DLD1 (cell line): ENCODE data around the gene SSH3.

Source experiments
- in situ Hi-C: cut with HindIII; loops from 2 replicates; pipeline ENCODE4 v1.10.0; 2017; ENCODE audit warnings: low sequenced_read_pairs

Gene SSH3

DNA sequence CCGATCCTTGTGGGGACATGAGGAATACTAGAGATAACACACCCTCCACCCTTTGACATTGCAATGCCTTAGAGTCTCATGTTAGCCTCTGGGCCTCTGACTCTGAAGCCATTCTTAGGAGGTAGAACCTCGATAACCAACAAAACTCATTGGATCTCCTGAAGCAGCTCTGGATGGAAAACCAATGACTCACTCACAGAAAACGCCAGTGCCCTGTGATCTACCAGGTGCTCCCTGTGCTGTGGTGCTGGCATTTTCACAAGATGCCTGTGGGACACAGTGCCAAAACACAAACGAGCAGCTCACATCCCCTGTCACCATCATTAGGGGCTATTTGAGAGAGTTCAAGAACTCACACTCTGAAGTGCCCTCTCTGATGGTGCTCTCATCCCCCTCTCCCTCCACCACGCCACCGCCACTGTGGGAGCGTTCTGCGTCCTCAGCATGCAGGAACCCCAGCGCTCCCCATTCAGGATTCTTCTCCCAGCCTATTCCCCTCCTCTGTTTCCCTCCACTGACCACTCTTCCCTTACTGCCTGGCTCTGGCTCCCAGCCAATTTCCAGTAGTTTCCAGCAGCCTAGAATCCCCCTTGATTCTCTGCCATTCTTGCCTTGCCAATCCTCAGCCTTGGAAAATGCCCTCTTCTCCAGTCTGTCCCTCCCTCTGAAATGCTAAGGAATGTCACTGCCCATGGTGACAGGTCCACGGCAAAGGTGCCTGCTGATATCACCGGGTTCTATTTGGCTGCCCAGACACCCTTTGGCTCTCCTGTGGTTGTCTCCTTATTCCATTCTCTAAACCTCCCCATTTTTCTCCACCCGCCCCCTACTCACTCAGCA, 54.7 kb downstream of the SSH3 start:
- in situ Hi-C loops: no loop called here
